GM12865 (cell line): ENCODE results near the gene TOR1AIP2.

Source experiments
- DNase-seq: peaks from one replicate; pipeline ENCODE4 v3.0.0; 2010; ENCODE audit warnings: low read depth
- H3K4me3 ChIP-seq: 2 replicates; pipeline ENCODE4 v1.5.1; 2011; ENCODE audit warnings: mild to moderate bottlenecking, low read depth, low read length, control low read depth
- CTCF ChIP-seq: IDR thresholded peaks from 2 replicates; pipeline ENCODE4 v1.5.1; 2011; ENCODE audit warnings: low read length, control low read depth, low read depth, inconsistent platforms; ENCODE audit not compliant: insufficient read depth; ENCODE audit errors: missing control alignments

The TOR1AIP2 gene

DNA sequence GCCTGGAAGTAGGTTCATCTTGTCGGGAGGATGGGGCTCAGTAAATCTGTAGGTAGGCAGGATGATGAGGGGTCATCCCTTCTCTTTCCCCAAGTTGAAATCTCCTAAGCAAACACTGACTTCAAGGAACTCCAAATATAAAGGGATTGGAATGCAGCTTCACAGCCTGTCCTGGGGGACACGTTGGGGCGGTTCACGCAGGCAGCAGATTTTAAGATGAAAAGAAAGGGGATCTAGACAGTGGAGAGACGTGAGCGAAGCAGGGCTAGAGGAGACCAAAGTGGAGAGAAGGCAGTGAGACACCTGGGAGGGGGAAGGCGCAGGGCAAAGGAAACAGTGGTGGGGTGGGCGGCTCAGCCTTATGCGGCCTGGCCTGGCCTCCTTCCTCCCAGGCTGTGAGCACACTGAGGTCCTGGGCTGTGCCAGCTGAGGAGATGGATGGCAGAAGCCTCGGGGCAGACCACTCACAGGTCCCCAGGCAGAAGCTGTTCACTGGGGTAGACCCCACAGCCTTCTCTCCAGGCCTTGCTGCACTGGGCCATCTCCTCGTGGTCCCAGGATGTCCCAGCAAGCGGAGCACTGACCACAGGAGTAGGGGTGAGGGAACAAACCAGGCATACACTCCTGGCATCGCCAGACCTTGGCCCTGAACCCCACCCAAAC lies 51.7 kb downstream of the TOR1AIP2 start:
- TF ChIP-seq CTCF, result no peak
- H3K4me3 ChIP-seq, result no peak overlapping the region
- DNase-seq, result no peak

- no peak for DNase-seq
- no peak for TF ChIP-seq CTCF
- H3K4me3 ChIP-seq, result no peak overlapping the region
Measured at GRCh38 chr1:179825206-179825605, 52.4 kb downstream of the TOR1AIP2 start.

GRCh38 chr1:179824265-179824664 lies 53.3 kb downstream of the TOR1AIP2 start:
- DNase-seq, result no peak
- H3K4me3 ChIP-seq, result no peak overlapping the region
- TF ChIP-seq CTCF, result no peak

DNA sequence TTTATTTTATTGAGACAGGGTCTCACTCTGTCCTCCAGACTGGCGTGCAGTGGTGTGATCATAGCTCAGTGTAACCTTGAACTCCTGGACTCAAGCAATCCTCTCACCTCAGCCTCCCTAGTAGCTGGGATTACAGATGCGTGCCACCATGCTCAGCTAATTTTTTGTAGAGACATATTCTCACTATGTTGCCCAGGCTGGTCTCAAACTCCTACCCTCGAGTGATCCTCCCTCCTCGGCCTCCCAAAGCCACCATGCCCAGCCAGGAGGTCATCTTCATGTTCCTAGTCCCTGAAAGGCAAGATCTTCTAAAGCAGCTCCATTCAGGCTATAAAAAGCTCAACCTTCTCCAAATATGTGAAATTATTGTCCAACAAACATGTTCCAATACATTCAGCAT lies 53.9 kb downstream of the TOR1AIP2 start:
- DNase-seq, result no peak
- H3K4me3 ChIP-seq, result no peak overlapping the region
- no peak for TF ChIP-seq CTCF

DNA sequence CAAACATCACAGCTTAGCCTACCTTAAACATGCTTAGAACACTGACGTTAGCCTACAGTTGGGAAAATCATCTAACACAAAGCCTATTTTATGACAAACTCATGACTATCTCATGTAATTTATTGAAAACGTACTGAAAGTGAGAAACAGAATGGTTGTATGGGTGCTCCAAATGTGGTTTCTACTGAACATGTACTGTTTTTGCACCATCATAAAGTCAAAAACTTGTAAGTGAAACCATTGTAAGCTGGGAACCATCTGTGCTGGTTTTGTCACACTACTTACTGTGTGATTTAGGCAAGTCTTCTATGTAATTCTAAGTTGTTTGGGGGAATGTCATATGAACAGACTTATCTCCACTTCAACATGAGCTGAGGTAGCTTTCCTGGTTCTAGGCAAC lies 55.5 kb downstream of the TOR1AIP2 start:
- no peak overlapping the region for H3K4me3 ChIP-seq
- DNase-seq, result peak; percentile 22
- no peak for TF ChIP-seq CTCF

DNA sequence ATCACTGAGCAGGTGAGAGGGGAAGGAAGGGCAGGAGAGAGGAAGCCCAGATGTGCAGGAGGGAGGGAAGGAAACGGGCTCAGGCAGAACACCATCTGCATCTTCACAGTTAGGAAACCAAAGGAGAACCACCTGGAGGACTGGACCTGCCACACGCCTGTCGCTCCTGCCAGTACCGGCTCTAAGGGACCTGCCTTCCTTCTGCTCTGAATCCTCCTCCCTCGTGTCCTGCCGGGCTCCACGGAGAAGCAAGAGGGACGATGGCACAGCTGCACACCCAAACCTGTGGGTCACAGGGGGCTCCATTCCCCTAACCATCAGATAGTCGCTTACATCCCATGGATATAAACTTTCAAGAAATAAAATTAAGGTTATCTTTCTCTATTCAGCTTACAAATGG lies 56.1 kb downstream of the TOR1AIP2 start:
- TF ChIP-seq CTCF, result no peak
- no peak overlapping the region for H3K4me3 ChIP-seq
- DNase-seq, result no peak

DNA sequence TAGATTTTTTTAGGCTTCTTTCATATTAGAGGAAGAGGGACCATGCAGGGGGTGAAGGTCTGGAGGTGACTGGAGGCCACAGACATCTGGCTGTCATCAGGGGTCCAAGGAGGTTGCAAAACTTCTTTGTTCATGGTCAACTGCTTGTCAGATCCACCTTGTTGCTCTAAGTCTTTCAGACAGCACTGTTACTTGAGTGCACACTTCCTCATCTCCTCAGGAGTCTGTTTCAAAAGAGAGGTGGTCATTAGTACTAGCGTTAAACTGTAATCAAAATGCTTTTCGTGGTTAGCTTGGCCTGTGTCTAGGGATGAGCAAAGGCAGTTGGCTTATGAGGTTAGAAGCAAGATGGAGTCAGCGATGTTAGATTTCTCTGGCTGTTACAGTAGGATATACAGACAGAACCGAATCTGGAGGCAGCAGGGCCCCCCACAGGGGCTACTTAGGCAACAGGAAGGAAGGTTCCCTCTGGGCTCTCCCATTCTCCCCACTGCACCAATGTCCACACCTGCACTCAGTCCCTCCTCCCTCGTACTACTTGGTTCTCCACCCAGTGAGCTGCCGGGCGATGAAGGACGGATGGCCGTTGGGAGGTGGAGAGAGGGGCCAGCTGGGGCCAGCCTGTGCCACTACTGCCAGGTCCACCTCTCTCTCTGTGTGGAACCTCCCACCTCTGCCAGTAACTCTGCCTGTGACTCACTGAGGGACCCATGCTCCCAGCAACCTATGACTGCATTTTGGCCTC lies 57.2 kb downstream of the TOR1AIP2 start:
- DNase-seq, result no peak
- TF ChIP-seq CTCF, result no peak

More for the DNA sequence above, 57.2 kb downstream of the TOR1AIP2 start:
- no peak overlapping the region for H3K4me3 ChIP-seq
